ENCODE data around the gene PCDHGC3. TPM values are rescaled to one million over a fixed set of nuclear protein-coding genes. Genes with fewer than 3 reads are reported as not detected.

PCDHGC3 gene
- total and polyA plus RNA-seq, 2 of the 8 experiments (the other 6 are each of a cell fraction or from before 2014, with no cell fraction given): 4.7 to 18.6 TPM

GRCh38 chr5:141512390-141512910, 36.7 kb downstream of the PCDHGC3 start (continued):
- TF ChIP-seq USF2 (IDR thresholded peaks at IDR 0.05; ENCODE audit: low read length): no peak
